ENCODE data around the gene SPAG16.

GRCh38 chr2:213279971-213280370 lies 4.3 kb upstream of the SPAG16 start:
- TF ChIP-seq CTCF (IDR thresholded peaks at IDR 0.05; ENCODE audit: low read depth, low read length) (no peak), EZH2phosphoT487 (IDR thresholded peaks at IDR 0.05; ENCODE audit: low read depth) (no peak)
